TTC549 (cell line): ENCODE measurements around the gene DDIAS.
"Not testable (repeated sequence)": the region's sequence is repeated elsewhere in the genome, so short reads cannot be mapped to it uniquely, and the experiment has no call there.

Experiments used
- FAIRE-seq: peaks from 2 replicates; lab custom pipeline; 2012; peaks lifted over from hg19 to GRCh38; lab: Jason Lieb, UNC

The DDIAS gene, protein sequence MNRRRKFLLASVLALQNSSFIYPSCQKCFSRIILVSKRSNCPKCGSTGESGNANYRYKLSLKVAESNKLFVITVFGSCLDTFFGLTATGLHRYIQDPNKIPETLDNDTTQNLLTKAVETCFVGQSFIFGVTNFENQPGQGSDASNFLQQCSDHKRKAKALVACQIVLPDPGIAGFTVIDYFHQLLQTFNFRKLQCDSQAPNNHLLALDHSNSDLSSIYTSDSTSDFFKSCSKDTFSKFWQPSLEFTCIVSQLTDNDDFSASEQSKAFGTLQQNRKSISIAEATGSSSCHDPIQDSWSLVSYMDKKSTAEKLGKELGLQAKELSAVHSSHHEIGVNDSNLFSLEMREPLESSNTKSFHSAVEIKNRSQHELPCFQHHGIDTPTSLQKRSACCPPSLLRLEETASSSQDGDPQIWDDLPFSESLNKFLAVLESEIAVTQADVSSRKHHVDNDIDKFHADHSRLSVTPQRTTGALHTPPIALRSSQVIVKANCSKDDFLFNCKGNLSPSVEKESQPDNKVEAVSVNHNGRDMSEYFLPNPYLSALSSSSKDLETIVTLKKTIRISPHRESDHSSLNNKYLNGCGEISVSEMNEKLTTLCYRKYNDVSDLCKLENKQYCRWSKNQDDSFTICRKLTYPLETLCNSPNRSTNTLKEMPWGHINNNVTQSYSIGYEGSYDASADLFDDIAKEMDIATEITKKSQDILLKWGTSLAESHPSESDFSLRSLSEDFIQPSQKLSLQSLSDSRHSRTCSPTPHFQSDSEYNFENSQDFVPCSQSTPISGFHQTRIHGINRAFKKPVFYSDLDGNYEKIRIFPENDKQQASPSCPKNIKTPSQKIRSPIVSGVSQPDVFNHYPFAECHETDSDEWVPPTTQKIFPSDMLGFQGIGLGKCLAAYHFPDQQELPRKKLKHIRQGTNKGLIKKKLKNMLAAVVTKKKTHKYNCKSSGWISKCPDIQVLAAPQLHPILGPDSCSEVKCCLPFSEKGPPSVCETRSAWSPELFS

GRCh38 chr11:82901165-82901921 lies at the start of gene DDIAS:
Gene DDIAS (plus strand): TSS chr11:82901736. CDS start chr11:82914739, 13,003 bp downstream.
- FAIRE-seq, result peak; percentile 88

GRCh38 chr11:82854242-82854641 lies 47.3 kb upstream of the DDIAS start:
- FAIRE-seq, result no peak

DNA sequence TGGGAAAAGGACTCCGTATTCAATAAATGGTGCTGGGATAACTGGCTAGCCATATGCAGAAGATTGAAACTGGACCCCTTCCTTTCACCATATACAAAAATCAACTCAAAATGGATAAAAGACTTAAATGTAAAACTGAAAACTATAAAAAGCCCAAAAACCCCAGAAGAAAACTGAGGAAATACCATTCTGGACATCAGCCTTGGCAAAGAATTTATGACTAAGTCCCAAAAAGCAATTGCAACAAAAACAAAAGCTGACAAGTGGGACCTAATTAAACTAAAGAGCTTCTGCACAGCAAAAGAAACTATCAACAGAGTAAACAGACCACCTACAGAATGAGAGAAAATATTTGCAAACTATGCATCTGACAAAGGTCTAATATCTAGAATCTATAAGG lies 46.6 kb upstream of the DDIAS start:
- FAIRE-seq, result not testable (repeated sequence)

- FAIRE-seq, result no peak
Measured at GRCh38 chr11:82855616-82856015, 45.9 kb upstream of the DDIAS start.

DNA sequence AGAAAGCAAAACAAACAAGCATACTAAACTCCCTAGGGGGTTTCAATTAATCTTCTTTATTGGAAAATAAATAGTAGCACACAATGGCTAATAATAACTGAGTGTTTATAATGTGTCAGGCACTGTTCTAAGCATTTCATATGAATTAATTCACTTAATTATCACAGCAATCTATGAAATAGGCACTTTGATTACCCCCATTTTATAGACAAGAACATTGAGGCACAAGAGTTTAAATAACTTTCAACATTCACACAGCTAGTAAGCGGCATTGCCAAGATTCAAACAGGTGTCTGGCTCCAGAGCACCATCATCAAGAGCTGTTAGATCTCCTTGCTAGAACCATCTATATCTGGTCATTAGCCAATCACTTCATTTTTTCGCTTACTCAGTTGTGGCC lies 44.4 kb upstream of the DDIAS start:
- no peak for FAIRE-seq

GRCh38 chr11:82858133-82858532 lies 43.4 kb upstream of the DDIAS start:
- FAIRE-seq, result no peak

DNA sequence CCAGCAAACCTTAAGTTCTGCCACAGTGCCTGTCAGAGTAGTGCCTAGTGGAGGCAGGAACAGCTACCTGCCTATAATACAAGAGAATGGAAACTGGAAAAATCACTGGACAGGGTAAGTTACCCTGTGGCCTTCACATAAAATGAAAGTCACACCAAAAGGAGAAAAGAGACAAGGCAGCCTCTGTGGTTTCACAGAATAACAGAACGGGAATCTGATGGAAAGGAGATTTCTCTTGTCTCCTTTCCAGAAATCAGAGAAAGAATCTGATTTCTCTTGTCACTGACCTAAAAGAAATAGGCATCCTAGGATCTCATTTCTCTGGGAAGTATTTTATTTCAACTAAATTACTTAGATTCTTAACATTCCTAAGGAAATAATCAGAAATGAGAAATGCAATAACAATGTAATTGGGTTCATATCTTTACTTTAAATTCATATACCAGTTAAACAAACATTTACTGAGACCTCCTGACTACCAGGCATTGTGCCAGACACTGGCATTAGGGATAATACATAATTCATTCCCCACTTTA lies 42.9 kb upstream of the DDIAS start:
- no peak for FAIRE-seq

DNA sequence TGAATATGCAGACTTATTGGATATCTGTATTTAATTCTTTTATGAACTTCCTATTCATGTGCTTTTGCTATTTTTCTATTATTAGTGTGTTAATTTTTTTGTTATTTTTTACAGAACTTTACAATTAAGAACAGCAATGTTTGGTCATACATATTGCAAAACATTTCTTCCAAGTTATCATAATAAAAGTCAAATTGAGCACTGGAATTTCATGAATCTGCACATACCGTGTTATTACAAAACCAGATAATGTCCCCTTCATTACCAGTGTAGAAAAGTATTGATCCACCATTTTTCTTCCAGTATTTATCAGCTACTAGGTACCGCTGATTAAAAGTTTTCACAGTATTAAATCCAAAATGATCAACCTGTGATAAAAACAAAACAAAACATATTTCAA lies 41.8 kb upstream of the DDIAS start:
- no peak for FAIRE-seq

DNA sequence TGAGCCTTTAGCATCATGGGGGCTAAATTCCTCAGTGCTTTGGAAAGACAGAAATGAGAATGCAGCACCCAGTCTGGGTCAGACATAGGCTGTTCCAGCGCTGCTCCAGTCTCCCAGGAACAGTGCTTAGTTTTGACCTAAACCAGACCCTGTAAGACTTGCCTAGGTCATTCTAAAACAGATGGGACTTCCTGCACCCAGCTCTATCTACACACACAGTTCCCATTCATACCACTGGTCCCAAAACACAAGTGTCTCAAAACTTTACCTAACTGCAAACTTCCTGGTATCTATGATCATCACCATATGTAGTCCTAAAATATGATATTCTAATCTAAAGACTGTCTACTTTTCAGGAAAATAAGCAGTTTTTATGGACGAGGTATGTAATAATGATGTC lies 39.2 kb upstream of the DDIAS start:
- no peak for FAIRE-seq

DNA sequence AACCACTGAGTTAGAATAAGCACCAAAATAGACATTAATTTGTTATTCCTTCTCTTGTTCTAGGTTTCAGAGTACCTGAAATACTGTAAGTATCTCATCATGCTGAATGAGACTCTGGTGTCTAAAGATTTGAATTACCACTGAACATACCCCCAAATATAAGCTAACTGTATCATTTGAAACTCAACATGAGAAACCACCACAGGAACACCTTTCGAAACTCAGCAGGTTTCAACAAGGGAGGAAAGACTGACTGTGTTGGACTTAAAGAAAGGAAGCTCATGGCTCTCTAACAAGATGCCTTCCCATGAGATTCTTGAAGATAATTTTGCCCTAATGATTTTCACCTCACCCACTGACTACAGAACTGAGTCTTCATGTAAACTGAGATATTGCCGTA lies 38.3 kb upstream of the DDIAS start:
- FAIRE-seq, result no peak

DNA sequence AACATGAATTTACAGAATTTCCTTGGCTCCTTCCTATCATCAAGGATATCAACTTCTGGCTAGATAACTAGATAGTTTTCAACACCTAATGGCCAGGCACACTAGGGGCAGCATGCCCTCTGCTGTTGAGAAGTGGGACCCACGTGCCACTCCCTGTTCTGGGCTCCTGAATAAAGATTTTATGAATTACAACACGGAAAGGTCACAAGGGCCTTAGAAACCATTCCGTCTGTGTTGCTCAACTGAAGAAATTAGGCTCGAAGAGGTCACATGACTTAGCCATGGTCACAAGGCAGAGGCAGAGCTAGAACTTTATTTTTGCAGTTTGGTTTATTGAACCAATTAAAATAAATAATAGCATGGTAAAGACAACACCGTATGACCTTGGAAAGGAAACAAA lies 37.3 kb upstream of the DDIAS start:
- FAIRE-seq, result no peak

GRCh38 chr11:82865841-82866240 lies 35.7 kb upstream of the DDIAS start:
- no peak for FAIRE-seq

- FAIRE-seq, result no peak
Measured at GRCh38 chr11:82867495-82868082, 33.9 kb upstream of the DDIAS start.

DNA sequence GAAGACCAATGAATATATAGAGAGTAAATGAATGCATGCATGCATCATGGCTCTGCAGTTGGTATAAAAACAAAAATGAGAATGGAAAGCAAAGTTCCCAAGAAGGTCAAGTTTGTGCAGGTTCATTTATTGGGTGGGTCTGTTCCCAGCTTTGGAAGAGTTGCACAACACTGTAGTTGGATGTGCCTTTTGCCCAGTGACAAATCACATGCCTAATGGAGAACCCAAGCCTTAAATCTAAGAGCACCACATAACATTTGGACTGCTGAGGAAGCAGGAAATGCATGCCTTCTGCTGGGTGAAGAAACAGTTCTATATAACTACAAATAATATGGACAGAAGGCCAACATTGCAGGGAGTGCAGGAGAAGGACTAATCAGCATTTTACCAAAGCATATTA lies 31.9 kb upstream of the DDIAS start:
- FAIRE-seq, result no peak

- no peak for FAIRE-seq
Measured at GRCh38 chr11:82871646-82872045, 29.9 kb upstream of the DDIAS start.

GRCh38 chr11:82872377-82873150 lies 29.0 kb upstream of the DDIAS start:
- FAIRE-seq, result no peak

GRCh38 chr11:82873919-82874333 lies 27.6 kb upstream of the DDIAS start:
- no peak for FAIRE-seq

GRCh38 chr11:82874646-82875523 lies 26.7 kb upstream of the DDIAS start:
- no peak for FAIRE-seq

- FAIRE-seq, result no peak
Measured at GRCh38 chr11:82883853-82884252, 17.7 kb upstream of the DDIAS start.
